ENCODE results near the gene CCND3. TPM values are rescaled to one million over a fixed set of nuclear protein-coding genes. Genes with fewer than 3 reads are reported as not detected.
A peak's percentile ranks its signal among the peaks of the same experiment; 100 is the strongest.

Gene CCND3
- total and polyA plus RNA-seq, 2 of the 13 experiments (the other 11 are each of a cell fraction or from before 2014, with no cell fraction given): 4.3 to 7.2 TPM

- ATAC-seq: no peak
- Histone ChIP-seq H3K36me3 (replicated peaks in 1 of 2; ENCODE audit: control insufficient read depth in 1 of 2, insufficient read depth in 2 of 2, low read length in 2 of 2) (peaks cover 0 to 1% of the 10 kb centered on the region in 2 experiments; a peak in 2 of 5 replicates), H4K20me1 (ENCODE audit: insufficient read depth, low read length) (no peaks in the 10 kb centered on the region), H2AFZ (ENCODE audit: low read length) (no peak overlapping the region), H3K9me3 (ENCODE audit: low read length) (no peaks in the 10 kb centered on the region), H3K27ac (ENCODE audit: extremely low read length, insufficient read depth, low read length) (peak overlapping the region; percentile 57), H3K79me2 (ENCODE audit: insufficient read depth, low read length) (no peaks in the 10 kb centered on the region), H3K4me2 (ENCODE audit: low read depth, low read length) (peak overlapping the region; percentile 70), H3K4me1 (ENCODE audit: insufficient read depth, low read length) (peaks cover 30% of the 10 kb centered on the region), H3K4me3 (replicated peaks in 1 of 3; ENCODE audit: insufficient read depth in 1 of 3, low read depth in 2 of 3, low read length in 3 of 3) (peak overlapping the region in 1 of 3 experiments; percentile 79; a peak in 3 of 6 replicates), H3K27me3 (ENCODE audit: control insufficient read depth in 1 of 2, insufficient read depth in 2 of 2, low read length in 2 of 2) (no peaks in the 10 kb centered on the region; a peak in 1 of 5 replicates), H3K9ac (ENCODE audit: insufficient read depth, low read depth, low read length) (peak overlapping the region; percentile 67; the same call in 1 of the 2 replicates)
- 92% methylated on average over 3 of the region's 3 CpGs for WGBS (ENCODE audit: low lambda C conversion rate)
- POLR2A ChIA-PET: interaction anchor here (2.1 to 3.1 kb wide), 3 partner anchors 25 to 154 kb away, joined by 16 to 30 read pairs (median 21); partner anchors contain the start of genes BYSL, MED20, TAF8 and TOMM6
- TF ChIP-seq ZNF589 (CRISPR knock-in tag; conservative IDR thresholded peaks at IDR 0.05) (no peak), KLF12 (CRISPR knock-in tag; IDR thresholded peaks at IDR 0.05; ENCODE audit: borderline replicate concordance) (0 out of 2 replicates have a peak, but pooled peaks have one; percentile 27)
- in situ Hi-C loops (cut with HindIII; ENCODE audit: extremely low pct_ligation_motif_present, low pct_unique_long_range_greater_than_20kb): no loop called here
- no peak for DNase-seq (ENCODE audit: low spot score)
- intact Hi-C loops (cut with micrococcal nuclease; ENCODE audit: unreplicated experiment): no loop called here
- peak; percentile 21 for FAIRE-seq
- CTCF ChIA-PET (ENCODE audit: low intra/inter-chr PET ratio, low total read pairs): no interaction called here
- no TSS peak for BruUV-seq (replicated peaks)
These were observed 45.3 kb downstream of the CCND3 start for GRCh38 chr6:41896281-41896680.

DNA sequence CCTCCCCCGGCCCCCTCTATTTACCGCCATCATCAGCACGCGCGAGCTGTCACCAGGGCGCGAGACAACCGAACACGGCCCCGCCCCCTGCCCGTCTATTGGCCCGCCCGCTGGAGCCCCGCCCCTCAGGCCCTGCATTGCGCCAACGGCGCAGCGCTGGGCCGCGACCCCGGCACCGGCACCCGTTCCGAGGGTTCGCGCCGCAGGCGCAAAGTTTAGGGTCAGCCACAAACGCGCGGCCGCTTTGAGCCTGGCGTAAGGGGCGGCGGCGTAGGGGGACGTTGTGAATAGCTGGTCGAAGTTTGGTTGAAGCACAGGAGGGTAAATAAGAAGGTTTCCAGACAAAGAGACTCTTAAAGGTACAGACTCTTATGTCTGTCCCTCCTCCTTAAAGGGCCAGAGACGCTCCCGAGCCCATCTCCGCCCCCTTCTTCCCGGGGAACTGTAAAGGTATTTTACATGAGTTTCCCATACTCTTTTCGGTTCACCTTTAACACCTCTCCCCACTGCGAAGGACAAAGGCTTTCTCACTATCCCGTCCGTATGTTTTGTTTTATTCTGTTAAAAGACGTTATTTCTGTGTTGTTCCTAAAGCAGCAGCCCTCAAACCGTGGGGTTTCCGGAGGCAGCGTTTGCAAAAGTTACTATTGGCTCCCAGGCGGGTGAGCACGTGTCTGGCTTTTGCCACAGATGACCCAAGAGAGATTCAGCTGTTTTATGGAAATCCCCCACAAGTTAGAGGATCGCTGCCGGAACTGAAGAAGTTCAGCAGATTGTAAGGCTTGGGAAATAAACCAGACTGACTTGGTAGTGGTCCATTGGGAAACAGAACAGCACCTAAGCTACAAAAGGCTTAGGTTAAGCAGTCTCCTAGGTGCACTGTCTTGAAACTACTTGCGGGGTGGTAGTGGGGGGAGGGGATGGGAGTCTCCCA, 46.0 kb downstream of the CCND3 start, which contains the start of gene USP49:
Gene USP49 (minus strand): TSS at position 76 of the 934 bp plus-strand sequence. CDS start 88,392 bp downstream, outside the sequence.
- DNase-seq (ENCODE audit: low spot score): peak; percentile 78
- WGBS (ENCODE audit: low lambda C conversion rate): 3% methylated on average over 32 of the region's 55 CpGs
- peak; percentile 100 for TF ChIP-seq NAIF1 (CRISPR knock-in tag; IDR thresholded peaks at IDR 0.05; ENCODE audit: borderline replicate concordance)
- TF ChIP-seq ZNF605 (CRISPR knock-in tag; IDR thresholded peaks at IDR 0.05): 0 out of 2 replicates have a peak, but pooled peaks have one; percentile 39
- no peak for TF ChIP-seq ZNF580 (CRISPR knock-in tag; IDR thresholded peaks at IDR 0.05; ENCODE audit: borderline replicate concordance, low read depth)
- no peak for TF ChIP-seq ZNF724P (CRISPR knock-in tag; IDR thresholded peaks at IDR 0.05; ENCODE audit: borderline replicate concordance)
- 0 out of 2 replicates have a peak, but pooled peaks have one; percentile 9 for TF ChIP-seq ELF1 (CRISPR knock-in tag; IDR thresholded peaks at IDR 0.05)
- TF ChIP-seq SIX4 (CRISPR knock-in tag; IDR thresholded peaks at IDR 0.05): no peak
- no peak for TF ChIP-seq ZSCAN30 (CRISPR knock-in tag; IDR thresholded peaks at IDR 0.05)
- no peak for TF ChIP-seq RBM22 (optimal IDR thresholded peaks at IDR 0.05; ENCODE audit: low read length)
- peak; percentile 56; the same call in 1 of the 2 replicates for TF ChIP-seq POLR2G (IDR thresholded peaks at IDR 0.05; ENCODE audit: low read depth, low read length)
- peak; percentile 78; the same call in 1 of the 2 replicates for TF ChIP-seq ZNF230 (CRISPR knock-in tag; IDR thresholded peaks at IDR 0.05)
- TF ChIP-seq LCORL (IDR thresholded peaks at IDR 0.05): no peak
- TF ChIP-seq LCORL (CRISPR knock-in tag; IDR thresholded peaks at IDR 0.05): peak; percentile 49
- 0 out of 2 replicates have a peak, but pooled peaks have one; percentile 37 for TF ChIP-seq KMT2A (CRISPR knock-in tag; IDR thresholded peaks at IDR 0.05)
- TF ChIP-seq ZBTB7A (CRISPR knock-in tag; IDR thresholded peaks at IDR 0.05): no peak
- TF ChIP-seq REPIN1 (CRISPR knock-in tag; IDR thresholded peaks at IDR 0.05; ENCODE audit: borderline replicate concordance, low read depth): no peak
- TF ChIP-seq PAWR (CRISPR knock-in tag; IDR thresholded peaks at IDR 0.05; ENCODE audit: borderline replicate concordance): no peak

More for the DNA sequence above, 46.0 kb downstream of the CCND3 start, which contains the start of gene USP49:
- TSS peak; percentile 91 for BruUV-seq (replicated peaks)
- no peaks in the 10 kb centered on the region for H3K79me2 ChIP-seq (ENCODE audit: insufficient read depth, low read length)
- ChIA-PET CTCF (ENCODE audit: low intra/inter-chr PET ratio, low total read pairs) (no interaction called here), POLR2A (interaction anchor here (1.0 to 3.1 kb wide), 6 partner anchors 18 to 851 kb away, joined by 3 to 30 read pairs (median 10); partner anchors contain the start of genes BYSL, CCND3, MED20 and TAF8)
- peaks cover 0 to 1% of the 10 kb centered on the region in 2 experiments; a peak in 2 of 5 replicates for H3K36me3 ChIP-seq (replicated peaks in 1 of 2; ENCODE audit: control insufficient read depth in 1 of 2, insufficient read depth in 2 of 2, low read length in 2 of 2)
- in situ Hi-C loops (cut with HindIII; ENCODE audit: extremely low pct_ligation_motif_present, low pct_unique_long_range_greater_than_20kb): no loop called here
- H3K4me3 ChIP-seq (replicated peaks in 1 of 3; ENCODE audit: insufficient read depth in 1 of 3, low read depth in 2 of 3, low read length in 3 of 3): peak within 1 kb of the TSS; percentile 79 to 81 (median 79)
- peak within 1 kb of the TSS; percentile 21 for H2AFZ ChIP-seq (ENCODE audit: low read length)
- H3K4me1 ChIP-seq (ENCODE audit: insufficient read depth, low read length): peaks cover 30% of the 10 kb centered on the region
- intact Hi-C loops (cut with micrococcal nuclease; ENCODE audit: unreplicated experiment): loop anchor here (1.0 kb wide), 1 partner anchor 25 kb away; no protein-coding TSS in a partner anchor
- ATAC-seq (peak; percentile 94), FAIRE-seq (peak; percentile 79)
- no peaks in the 10 kb centered on the region; a peak in 1 of 5 replicates for H3K27me3 ChIP-seq (ENCODE audit: control insufficient read depth in 1 of 2, insufficient read depth in 2 of 2, low read length in 2 of 2)
- peak within 1 kb of the TSS; percentile 100 for H3K4me2 ChIP-seq (ENCODE audit: low read depth, low read length)
- H3K9ac ChIP-seq (ENCODE audit: insufficient read depth, low read depth, low read length): peak within 1 kb of the TSS; percentile 67
- H3K27ac ChIP-seq (ENCODE audit: extremely low read length, insufficient read depth, low read length): peak within 1 kb of the TSS; percentile 57
- H4K20me1 ChIP-seq (ENCODE audit: insufficient read depth, low read length): no peaks in the 10 kb centered on the region
- H3K9me3 ChIP-seq (ENCODE audit: low read length): no peaks in the 10 kb centered on the region
